ENCODE results near the gene CHRNA4. TPM values are rescaled to one million over a fixed set of nuclear protein-coding genes. Genes with fewer than 3 reads are reported as not detected.
"Not testable (repeated sequence)": the region's sequence is repeated elsewhere in the genome, so short reads cannot be mapped to it uniquely, and the experiment has no call there.

CHRNA4 gene
- total RNA-seq, 2 experiments from 2014 or later = not detected

DNA sequence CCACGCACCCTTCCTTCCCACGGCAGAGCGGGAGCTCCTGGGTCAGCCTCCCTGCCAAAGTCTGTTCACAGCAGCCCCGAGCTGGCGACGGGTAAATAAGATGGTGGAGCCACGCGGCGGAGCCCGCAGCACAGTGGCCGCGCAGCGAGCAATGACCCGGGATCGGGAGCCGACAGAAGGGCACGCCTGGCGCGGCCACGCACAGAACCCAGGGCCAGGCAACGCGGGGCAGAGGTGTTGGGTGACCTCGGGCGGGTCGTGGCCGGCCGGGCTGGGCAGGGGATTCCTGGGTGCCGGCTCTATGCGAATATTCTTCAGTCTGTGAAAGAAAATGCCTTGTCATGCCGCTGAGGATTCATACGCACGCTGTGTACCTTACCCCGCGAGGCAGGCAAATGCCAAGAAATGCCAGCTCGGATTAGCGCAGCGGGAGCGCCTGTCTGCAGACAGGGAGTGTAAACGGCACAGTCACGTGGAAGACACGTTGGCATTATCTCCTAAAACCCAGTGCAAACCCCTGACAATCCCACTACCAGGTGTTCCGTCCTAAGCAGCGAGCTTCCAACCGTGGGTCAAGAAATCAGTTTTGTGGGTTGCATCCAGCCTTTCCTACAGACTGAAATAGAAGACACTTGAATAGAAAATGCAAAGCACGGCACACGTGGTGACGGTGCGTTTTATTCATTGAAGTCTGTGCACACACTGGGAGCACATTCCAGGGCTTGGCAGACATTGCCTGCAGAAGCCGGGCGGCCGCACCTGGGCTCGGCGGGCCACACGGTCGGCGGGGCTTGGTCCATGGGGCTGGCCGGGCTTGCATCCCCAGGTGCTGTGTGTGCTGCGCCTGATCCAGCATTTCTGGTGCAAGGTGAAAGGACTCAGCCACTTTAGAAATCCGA lies 18.3 kb downstream of the CHRNA4 start:
- DNase-seq = no peak
- Mint-ChIP-seq H3K9me3 (peaks cover 14% of the 10 kb centered on the region), H3K27ac (no peak overlapping the region), H3K4me1 (no peaks in the 10 kb centered on the region), H3K36me3 (ENCODE audit: low read depth) (no peaks in the 10 kb centered on the region), H3K27me3 (peaks cover 3% of the 10 kb centered on the region), H3K4me3 (no peak overlapping the region)
- POLR2A ChIA-PET = no interaction called here
- CTCF ChIA-PET = no interaction called here

GRCh38 chr20:63340158-63340688 lies 20.9 kb downstream of the CHRNA4 start:
- H3K27ac Mint-ChIP-seq; CTCF ChIA-PET; H3K27me3 Mint-ChIP-seq; H3K36me3 Mint-ChIP-seq (ENCODE audit: low read depth); DNase-seq; H3K4me1 Mint-ChIP-seq; POLR2A ChIA-PET; H3K4me3 Mint-ChIP-seq: not testable (repeated sequence)
- H3K9me3 Mint-ChIP-seq = peaks cover 14% of the 10 kb centered on the region

GRCh38 chr20:63339154-63340094 lies 21.7 kb downstream of the CHRNA4 start:
- H3K27me3 Mint-ChIP-seq; H3K4me1 Mint-ChIP-seq; DNase-seq; H3K4me3 Mint-ChIP-seq; H3K36me3 Mint-ChIP-seq (ENCODE audit: low read depth); CTCF ChIA-PET; POLR2A ChIA-PET; H3K27ac Mint-ChIP-seq: not testable (repeated sequence)
- peaks cover 18% of the 10 kb centered on the region for H3K9me3 Mint-ChIP-seq

GRCh38 chr20:63337786-63338420 lies 23.2 kb downstream of the CHRNA4 start:
- peaks cover 21% of the 10 kb centered on the region for H3K9me3 Mint-ChIP-seq
- ChIA-PET POLR2A (no interaction called here), CTCF (no interaction called here)
- H3K4me3 Mint-ChIP-seq = no peak overlapping the region
- no peaks in the 10 kb centered on the region for H3K36me3 Mint-ChIP-seq (ENCODE audit: low read depth)
- no peak overlapping the region for H3K27ac Mint-ChIP-seq
- H3K27me3 Mint-ChIP-seq = peaks cover 7% of the 10 kb centered on the region
- no peaks in the 10 kb centered on the region for H3K4me1 Mint-ChIP-seq
- DNase-seq = no peak

DNA sequence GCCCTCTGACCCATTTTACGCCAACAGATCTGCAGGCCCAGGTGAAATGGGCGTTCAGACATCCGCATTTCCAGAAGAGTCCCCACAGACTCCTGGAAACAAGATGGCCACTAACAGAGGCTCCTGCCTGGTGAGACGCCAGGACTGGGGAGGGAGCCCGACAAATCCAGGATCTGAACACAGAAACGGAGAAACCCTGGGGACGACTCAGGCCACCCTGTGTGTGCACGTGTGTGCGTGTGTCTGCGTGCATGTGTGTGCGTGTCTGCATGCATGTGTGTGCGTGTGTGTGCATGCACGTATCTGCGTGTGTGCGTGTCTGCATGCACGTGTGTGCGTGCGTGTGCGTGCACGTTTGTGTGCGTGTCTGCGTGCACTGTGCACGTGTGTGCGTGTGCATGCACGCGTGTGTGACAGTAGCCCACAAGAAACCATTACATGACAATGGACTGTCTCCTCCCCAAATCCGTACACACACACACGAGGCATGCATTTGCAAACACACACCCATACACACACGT lies 24.9 kb downstream of the CHRNA4 start:
- ChIA-PET CTCF (no interaction called here), POLR2A (no interaction called here)
- Mint-ChIP-seq H3K27me3 (peaks cover 7% of the 10 kb centered on the region), H3K4me1 (no peaks in the 10 kb centered on the region), H3K4me3 (no peak overlapping the region), H3K27ac (no peak overlapping the region), H3K9me3 (peaks cover 30% of the 10 kb centered on the region), H3K36me3 (ENCODE audit: low read depth) (no peaks in the 10 kb centered on the region)
- no peak for DNase-seq

- H3K9me3 Mint-ChIP-seq = peaks cover 30% of the 10 kb centered on the region
- ChIA-PET CTCF (no interaction called here), POLR2A (no interaction called here)
- peaks cover 7% of the 10 kb centered on the region for H3K27me3 Mint-ChIP-seq
- no peak overlapping the region for H3K4me3 Mint-ChIP-seq
- no peak for DNase-seq
- no peaks in the 10 kb centered on the region for H3K36me3 Mint-ChIP-seq (ENCODE audit: low read depth)
- no peaks in the 10 kb centered on the region for H3K4me1 Mint-ChIP-seq
- no peak overlapping the region for H3K27ac Mint-ChIP-seq
Measured at GRCh38 chr20:63335711-63336110, 25.4 kb downstream of the CHRNA4 start.

DNA sequence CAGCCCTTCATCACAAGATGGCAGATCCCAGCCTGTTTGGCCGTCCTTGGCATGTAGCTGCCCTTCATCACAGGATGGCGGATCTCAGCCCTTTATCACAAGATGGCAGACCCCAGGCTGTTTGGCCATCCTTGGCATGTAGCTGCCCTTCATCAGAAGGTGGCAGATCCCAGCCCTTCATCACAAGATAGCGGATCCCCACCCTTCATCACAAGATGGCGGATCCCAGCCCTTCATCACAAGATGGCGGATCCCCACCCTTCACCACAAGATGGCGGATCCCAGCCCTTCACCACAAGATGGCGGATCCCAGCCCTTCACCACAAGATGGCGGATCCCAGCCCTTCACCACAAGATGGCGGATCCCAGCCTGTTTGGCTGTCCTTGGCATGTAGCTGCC lies 26.1 kb downstream of the CHRNA4 start:
- H3K27me3 Mint-ChIP-seq; H3K27ac Mint-ChIP-seq; POLR2A ChIA-PET; H3K4me3 Mint-ChIP-seq; H3K36me3 Mint-ChIP-seq (ENCODE audit: low read depth); H3K4me1 Mint-ChIP-seq; DNase-seq: not testable (repeated sequence)
- H3K9me3 Mint-ChIP-seq = peaks cover 27% of the 10 kb centered on the region
- CTCF ChIA-PET = interaction anchor here (1.0 kb wide), 1 partner anchor 25 kb away, joined by 3 read pairs; no protein-coding TSS in a partner anchor

GRCh38 chr20:63334356-63334755 lies 26.8 kb downstream of the CHRNA4 start:
- ChIA-PET CTCF (interaction anchor here (1.0 kb wide), 1 partner anchor 24 kb away, joined by 3 read pairs; no protein-coding TSS in a partner anchor), POLR2A (no interaction called here)

DNA sequence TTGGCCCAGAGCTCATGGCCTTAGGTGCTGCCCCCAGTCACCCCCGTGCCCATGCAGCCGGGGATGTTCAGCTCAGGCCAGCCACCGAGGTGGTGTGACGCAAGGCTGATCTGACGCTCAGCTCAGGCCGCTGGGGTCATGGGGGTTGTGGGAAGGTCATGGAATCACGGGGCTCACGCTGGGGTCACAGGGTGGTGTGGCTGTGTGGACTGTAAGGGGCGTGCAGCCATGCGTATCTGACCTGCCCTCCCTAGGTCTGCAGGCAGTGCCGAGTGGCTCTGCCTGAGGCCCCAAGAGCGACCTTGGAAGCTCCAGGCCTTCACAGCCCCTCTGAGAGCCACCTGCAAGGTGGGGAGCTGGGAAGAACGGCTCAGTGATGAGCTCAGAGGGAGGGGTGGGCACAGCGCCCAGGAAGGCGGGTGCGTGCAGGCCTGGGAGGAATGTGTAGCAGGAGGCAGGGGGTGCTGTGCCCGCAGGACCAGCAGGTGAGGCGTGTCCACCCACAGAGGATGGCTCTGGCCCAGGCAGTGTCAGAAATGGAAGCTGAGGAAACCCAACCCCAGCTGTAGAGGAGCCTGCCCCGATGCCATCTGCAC lies 27.8 kb downstream of the CHRNA4 start:
- H3K4me3 Mint-ChIP-seq = no peak overlapping the region
- no peak overlapping the region for H3K27ac Mint-ChIP-seq
- no peaks in the 10 kb centered on the region for H3K4me1 Mint-ChIP-seq
- H3K9me3 Mint-ChIP-seq = peaks cover 16% of the 10 kb centered on the region
- no peak for DNase-seq
- peaks cover 7% of the 10 kb centered on the region for H3K27me3 Mint-ChIP-seq
- ChIA-PET POLR2A (no interaction called here), CTCF (no interaction called here)
- no peaks in the 10 kb centered on the region for H3K36me3 Mint-ChIP-seq (ENCODE audit: low read depth)

More at GRCh38 chr20:63334356-63334755, 26.8 kb downstream of the CHRNA4 start:
- peaks cover 21% of the 10 kb centered on the region for H3K9me3 Mint-ChIP-seq
- peaks cover 7% of the 10 kb centered on the region for H3K27me3 Mint-ChIP-seq
- no peaks in the 10 kb centered on the region for H3K36me3 Mint-ChIP-seq (ENCODE audit: low read depth)
- DNase-seq = no peak
- no peaks in the 10 kb centered on the region for H3K4me1 Mint-ChIP-seq
- no peak overlapping the region for H3K4me3 Mint-ChIP-seq
- H3K27ac Mint-ChIP-seq = no peak overlapping the region

GRCh38 chr20:63332488-63333240 lies 28.5 kb downstream of the CHRNA4 start:
- Mint-ChIP-seq H3K27me3 (peaks cover 4% of the 10 kb centered on the region), H3K4me3 (no peak overlapping the region), H3K36me3 (ENCODE audit: low read depth) (no peaks in the 10 kb centered on the region), H3K4me1 (no peaks in the 10 kb centered on the region), H3K27ac (no peak overlapping the region), H3K9me3 (peaks cover 16% of the 10 kb centered on the region)
- ChIA-PET CTCF (no interaction called here), POLR2A (no interaction called here)
- DNase-seq = no peak

DNA sequence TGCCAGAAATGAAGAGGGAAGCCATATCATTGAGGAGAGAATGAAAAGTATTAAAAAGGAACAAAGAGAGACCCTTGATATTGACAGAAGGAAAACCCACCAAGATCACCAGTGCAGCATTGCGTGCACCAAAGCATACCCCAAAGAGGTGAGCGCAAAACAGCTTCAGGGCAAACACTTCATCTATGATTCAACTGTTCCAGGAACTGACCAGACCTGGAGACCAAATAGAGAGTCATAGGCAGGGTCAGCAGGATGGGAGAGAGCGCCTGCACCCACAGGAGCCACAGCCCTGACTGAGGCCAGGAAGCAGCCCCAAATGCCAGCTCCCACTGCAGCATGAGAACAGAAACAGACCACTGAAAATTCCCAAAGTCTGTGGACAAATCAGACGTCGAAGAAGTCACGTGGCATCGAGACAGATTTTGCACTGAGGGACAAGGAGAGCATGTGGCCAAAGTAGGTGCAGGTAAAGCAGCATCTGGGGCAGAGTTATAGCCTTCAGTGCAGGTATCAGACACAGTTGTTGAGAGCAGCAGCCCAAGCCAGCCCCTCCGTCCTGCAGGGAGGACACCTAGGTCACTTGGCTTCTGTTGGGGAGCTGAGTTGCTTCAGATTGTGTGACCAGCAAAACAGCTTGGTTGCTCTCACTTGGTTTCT lies 29.3 kb downstream of the CHRNA4 start:
- Mint-ChIP-seq H3K36me3 (ENCODE audit: low read depth) (no peaks in the 10 kb centered on the region), H3K27ac (no peak overlapping the region), H3K4me1 (peaks cover 2% of the 10 kb centered on the region), H3K27me3 (peaks cover 4% of the 10 kb centered on the region), H3K9me3 (peaks cover 18% of the 10 kb centered on the region), H3K4me3 (no peak overlapping the region)
- POLR2A ChIA-PET = no interaction called here
- CTCF ChIA-PET = no interaction called here
- DNase-seq = no peak

DNA sequence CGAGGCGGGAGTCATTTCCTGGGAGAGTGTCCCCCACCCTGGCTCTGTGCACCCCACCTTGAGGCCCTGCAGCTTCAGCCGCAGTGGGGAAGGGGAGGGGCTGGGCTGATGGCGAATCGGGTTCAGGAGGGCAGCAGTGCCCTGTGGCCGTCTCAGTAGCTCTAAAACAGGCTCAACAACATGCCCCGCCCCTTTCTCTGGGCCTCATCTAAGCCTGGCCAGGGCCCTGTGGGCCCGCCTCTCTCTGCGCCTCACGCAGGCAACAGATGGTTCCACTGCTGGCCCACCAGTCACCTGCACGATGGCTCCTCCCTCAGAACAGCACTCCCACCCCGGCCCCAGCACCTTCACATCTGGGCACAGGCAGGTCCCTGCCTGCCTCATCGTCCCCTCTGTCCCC lies 30.2 kb downstream of the CHRNA4 start:
- no peak overlapping the region for H3K4me3 Mint-ChIP-seq
- H3K9me3 Mint-ChIP-seq = peaks cover 19% of the 10 kb centered on the region

More for the DNA sequence above, 30.2 kb downstream of the CHRNA4 start:
- ChIA-PET POLR2A (no interaction called here), CTCF (no interaction called here)
- Mint-ChIP-seq H3K27ac (no peak overlapping the region), H3K27me3 (peaks cover 4% of the 10 kb centered on the region), H3K36me3 (ENCODE audit: low read depth) (no peaks in the 10 kb centered on the region), H3K4me1 (peaks cover 2% of the 10 kb centered on the region)
- no peak for DNase-seq

All from activated CD4-positive, alpha-beta memory T cell treated with anti-CD3 and anti-CD28 coated beads, Interleukin-2, amount 10 ng/mL, durations not matched to agents 7 days and 5 days (primary cell).